Testis (tissue), 2 donors: Measurements from ENCODE around the gene KAT5.

Experiments
- POLR2A ChIP-seq: fragments of 450-650 bp; IDR thresholded peaks from one replicate; pipeline ENCODE4 v1.6.1; 2017; ENCODE audit warnings: antibody characterized with exemption, mild to moderate bottlenecking, moderate library complexity
- TF ChIP-seq, protein P1 (sequence below), 3 experiments: fragments of 450-650 bp in 2 of 3; fragments of 200-600 bp in 1 of 3; sonication (generic) in 1 of 3; IDR thresholded peaks; one replicate each; pipeline ENCODE4 v1.5.1; 2016 to 2019; ENCODE audit warnings: antibody characterized with exemption in 3 of 3, mild to moderate bottlenecking in 2 of 3, moderate library complexity in 1 of 3

- TF ChIP-seq, protein P1, sequence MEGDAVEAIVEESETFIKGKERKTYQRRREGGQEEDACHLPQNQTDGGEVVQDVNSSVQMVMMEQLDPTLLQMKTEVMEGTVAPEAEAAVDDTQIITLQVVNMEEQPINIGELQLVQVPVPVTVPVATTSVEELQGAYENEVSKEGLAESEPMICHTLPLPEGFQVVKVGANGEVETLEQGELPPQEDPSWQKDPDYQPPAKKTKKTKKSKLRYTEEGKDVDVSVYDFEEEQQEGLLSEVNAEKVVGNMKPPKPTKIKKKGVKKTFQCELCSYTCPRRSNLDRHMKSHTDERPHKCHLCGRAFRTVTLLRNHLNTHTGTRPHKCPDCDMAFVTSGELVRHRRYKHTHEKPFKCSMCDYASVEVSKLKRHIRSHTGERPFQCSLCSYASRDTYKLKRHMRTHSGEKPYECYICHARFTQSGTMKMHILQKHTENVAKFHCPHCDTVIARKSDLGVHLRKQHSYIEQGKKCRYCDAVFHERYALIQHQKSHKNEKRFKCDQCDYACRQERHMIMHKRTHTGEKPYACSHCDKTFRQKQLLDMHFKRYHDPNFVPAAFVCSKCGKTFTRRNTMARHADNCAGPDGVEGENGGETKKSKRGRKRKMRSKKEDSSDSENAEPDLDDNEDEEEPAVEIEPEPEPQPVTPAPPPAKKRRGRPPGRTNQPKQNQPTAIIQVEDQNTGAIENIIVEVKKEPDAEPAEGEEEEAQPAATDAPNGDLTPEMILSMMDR (IDR thresholded peaks at IDR 0.05) = no peak
- TF ChIP-seq POLR2A = no peak
Measured at GRCh38 chr11:65713212-65713969, 1.3 kb downstream of the KAT5 start.
